SK-N-SH treated with all-trans-retinoic acid at 6 μM for 48 hours (cell line): Measurements from ENCODE around the gene CCDC197.

Source experiments
- ARNTL ChIP-seq: fragments of 450-650 bp; formaldehyde crosslinking; IDR thresholded peaks from 2 replicates; pipeline ENCODE4 v1.5.0; 2020; ENCODE audit warnings: low read depth, mild to moderate bottlenecking, moderate library complexity, borderline replicate concordance
- OSR1 ChIP-seq: fragments of 250-450 bp; sonication (Bioruptor Pico); IDR thresholded peaks from 2 replicates; pipeline ENCODE4 v1.8.0; 2022; ENCODE audit warnings: moderate library complexity, mild to moderate bottlenecking, inconsistent platforms
- PATZ1 ChIP-seq: fragments of 250-450 bp; sonication (Bioruptor Pico); IDR thresholded peaks from 2 replicates; pipeline ENCODE4 v1.8.0; 2020; ENCODE audit warnings: mild to moderate bottlenecking, moderate library complexity, borderline replicate concordance
- POU6F1 ChIP-seq: fragments of 250-450 bp; sonication (Bioruptor Pico); IDR thresholded peaks from 2 replicates; pipeline ENCODE4 v1.8.0; 2021; ENCODE audit warnings: low read depth, mild to moderate bottlenecking, moderate library complexity, borderline replicate concordance
- RARB ChIP-seq: fragments of 250-450 bp; sonication (Bioruptor Pico); IDR thresholded peaks from 2 replicates; pipeline ENCODE4 v1.8.0; 2021; ENCODE audit warnings: mild to moderate bottlenecking, moderate library complexity
- TCF4 ChIP-seq: fragments of 250-450 bp; sonication (Bioruptor Pico); IDR thresholded peaks from 2 replicates; pipeline ENCODE4 v1.8.0; 2021; ENCODE audit warnings: mild to moderate bottlenecking, moderate library complexity, borderline replicate concordance
- TOX ChIP-seq: fragments of 250-450 bp; sonication (Bioruptor Pico); IDR thresholded peaks from 2 replicates; pipeline ENCODE4 v1.8.0; 2021; ENCODE audit warnings: mild to moderate bottlenecking, moderate library complexity, borderline replicate concordance
- ZFP3 ChIP-seq: fragments of 250-450 bp; sonication (Bioruptor Pico); IDR thresholded peaks from 2 replicates; pipeline ENCODE4 v1.5.0; 2020; ENCODE audit warnings: mild to moderate bottlenecking, moderate library complexity
- ZFP30 ChIP-seq: fragments of 450-650 bp; formaldehyde crosslinking; IDR thresholded peaks from 2 replicates; pipeline ENCODE4 v1.5.0; 2022; ENCODE audit warnings: mild to moderate bottlenecking, moderate library complexity
- ZNF70 ChIP-seq: fragments of 450-650 bp; formaldehyde crosslinking; IDR thresholded peaks from 2 replicates; pipeline ENCODE4 v1.5.0; 2020; ENCODE audit warnings: mild to moderate bottlenecking, moderate library complexity
- TF ChIP-seq, protein P1 (sequence below): fragments of 250-450 bp; sonication (Bioruptor Pico); IDR thresholded peaks from 2 replicates; pipeline ENCODE4 v1.5.0; 2020; ENCODE audit warnings: mild to moderate bottlenecking, moderate library complexity

DNA sequence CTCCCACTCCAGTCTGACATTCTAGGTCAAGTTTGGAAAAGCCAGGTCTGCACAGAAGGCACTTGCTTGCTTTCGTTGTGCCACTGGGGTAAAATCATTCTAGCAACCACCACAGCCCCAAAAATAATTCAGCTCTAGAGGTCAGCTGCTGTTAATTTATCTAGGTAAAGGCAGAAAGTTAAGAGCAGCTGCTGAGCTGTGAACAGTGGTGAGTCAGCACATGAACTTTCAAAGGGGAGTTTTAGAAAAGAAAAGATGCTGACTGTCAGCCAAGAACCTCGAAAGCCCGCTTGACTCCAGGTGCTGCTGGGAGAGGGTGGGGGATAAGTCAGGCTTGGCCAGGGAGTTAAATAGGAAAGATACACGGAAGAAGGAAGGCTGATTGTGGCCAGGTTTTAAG, 12.7 kb downstream of the CCDC197 start:
- no peak for TF ChIP-seq TCF4 (CRISPR knock-in tag)
- no peak for TF ChIP-seq PATZ1 (CRISPR knock-in tag)
- TF ChIP-seq ZFP30 (CRISPR knock-in tag), result no peak
- TF ChIP-seq POU6F1 (CRISPR knock-in tag), result no peak
- no peak for TF ChIP-seq ZFP3 (CRISPR knock-in tag)
- no peak for TF ChIP-seq OSR1
- no peak for TF ChIP-seq RARB
- no peak for TF ChIP-seq ARNTL
- TF ChIP-seq, protein P1, sequence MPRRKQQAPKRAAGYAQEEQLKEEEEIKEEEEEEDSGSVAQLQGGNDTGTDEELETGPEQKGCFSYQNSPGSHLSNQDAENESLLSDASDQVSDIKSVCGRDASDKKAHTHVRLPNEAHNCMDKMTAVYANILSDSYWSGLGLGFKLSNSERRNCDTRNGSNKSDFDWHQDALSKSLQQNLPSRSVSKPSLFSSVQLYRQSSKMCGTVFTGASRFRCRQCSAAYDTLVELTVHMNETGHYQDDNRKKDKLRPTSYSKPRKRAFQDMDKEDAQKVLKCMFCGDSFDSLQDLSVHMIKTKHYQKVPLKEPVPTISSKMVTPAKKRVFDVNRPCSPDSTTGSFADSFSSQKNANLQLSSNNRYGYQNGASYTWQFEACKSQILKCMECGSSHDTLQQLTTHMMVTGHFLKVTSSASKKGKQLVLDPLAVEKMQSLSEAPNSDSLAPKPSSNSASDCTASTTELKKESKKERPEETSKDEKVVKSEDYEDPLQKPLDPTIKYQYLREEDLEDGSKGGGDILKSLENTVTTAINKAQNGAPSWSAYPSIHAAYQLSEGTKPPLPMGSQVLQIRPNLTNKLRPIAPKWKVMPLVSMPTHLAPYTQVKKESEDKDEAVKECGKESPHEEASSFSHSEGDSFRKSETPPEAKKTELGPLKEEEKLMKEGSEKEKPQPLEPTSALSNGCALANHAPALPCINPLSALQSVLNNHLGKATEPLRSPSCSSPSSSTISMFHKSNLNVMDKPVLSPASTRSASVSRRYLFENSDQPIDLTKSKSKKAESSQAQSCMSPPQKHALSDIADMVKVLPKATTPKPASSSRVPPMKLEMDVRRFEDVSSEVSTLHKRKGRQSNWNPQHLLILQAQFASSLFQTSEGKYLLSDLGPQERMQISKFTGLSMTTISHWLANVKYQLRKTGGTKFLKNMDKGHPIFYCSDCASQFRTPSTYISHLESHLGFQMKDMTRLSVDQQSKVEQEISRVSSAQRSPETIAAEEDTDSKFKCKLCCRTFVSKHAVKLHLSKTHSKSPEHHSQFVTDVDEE, result no peak
- TF ChIP-seq ZNF70, result no peak
- no peak for TF ChIP-seq TOX (CRISPR knock-in tag)
